SU-DHL-6 (cell line): ENCODE data around the gene ZCCHC17.

Source experiments
- CTCF ChIP-seq: fragments of 200-600 bp; sonication (generic); IDR thresholded peaks from one replicate; pipeline ENCODE4 v1.5.1; 2017; ENCODE audit warnings: antibody characterized with exemption, mild to moderate bottlenecking, low read length, moderate library complexity; ENCODE audit not compliant: insufficient read depth, poor library complexity, severe bottlenecking
- EZH2phosphoT487 ChIP-seq: fragments of 200-600 bp; sonication (generic), shearing (Covaris generic); conservative IDR thresholded peaks from 2 replicates; pipeline ENCODE4 v1.6.1; 2018; ENCODE audit warnings: mild to moderate bottlenecking, antibody characterized with exemption, low read length, moderate library complexity, mixed read lengths

- TF ChIP-seq CTCF (no peak), EZH2phosphoT487 (no peak)
Measured at GRCh38 chr1:31366796-31367195, 70.0 kb downstream of the ZCCHC17 start.
